Activated CD8-positive, alpha-beta T cell treated with anti-CD3 and anti-CD28 coated beads for 36 hours (primary cell): Measurements from ENCODE around the gene SH3BP5L. TPM values are rescaled to one million over a fixed set of nuclear protein-coding genes. Genes with fewer than 3 reads are reported as not detected.
"Not testable (repeated sequence)": the region's sequence is repeated elsewhere in the genome, so short reads cannot be mapped to it uniquely, and the experiment has no call there.

Source experiments
- ATAC-seq: fragments of 200-7000 bp; cut with Tn5 transposase; one replicate; pipeline ENCODE4 v1.10.0; 2021; ENCODE audit warnings: mild to moderate bottlenecking, moderate library complexity
- CTCF ChIA-PET: fragments of 350-600 bp; sonication (Branson Sonifier 250); formaldehyde crosslinking; loops from one replicate; lab custom pipeline; 2021; ENCODE audit warnings: antibody characterized with exemption; lab: Charles Lee
- POLR2A ChIA-PET: fragments of 350-600 bp; sonication (Branson Sonifier 250); formaldehyde crosslinking; loops from one replicate; lab custom pipeline; 2021; ENCODE audit warnings: antibody characterized with exemption; lab: Charles Lee
- DNase-seq: peaks from one replicate; pipeline ENCODE4 v3.0.0-alpha.2; 2020
- H3K27ac Mint-ChIP-seq: one replicate; pipeline ENCODE4 v1.8.0; 2021; ENCODE audit warnings: mild to moderate bottlenecking, mixed read lengths
- H3K27me3 Mint-ChIP-seq: one replicate; pipeline ENCODE4 v1.8.0; 2021; ENCODE audit warnings: mixed read lengths
- H3K36me3 Mint-ChIP-seq: one replicate; pipeline ENCODE4 v1.8.0; 2021; ENCODE audit warnings: low read depth, mixed read lengths
- H3K4me1 Mint-ChIP-seq: one replicate; pipeline ENCODE4 v1.8.0; 2021; ENCODE audit warnings: low read depth, mixed read lengths
- H3K4me3 Mint-ChIP-seq: one replicate; pipeline ENCODE4 v1.8.0; 2021; ENCODE audit warnings: mild to moderate bottlenecking, moderate library complexity, mixed read lengths
- H3K9me3 Mint-ChIP-seq: one replicate; pipeline ENCODE4 v1.8.0; 2021; ENCODE audit warnings: mixed read lengths
- intact Hi-C: fragments of 100-400 bp; cut with micrococcal nuclease; formaldehyde crosslinking; loops from one replicate; pipeline ENCODE4 v1.10.0; 2022
- total RNA-seq, 2 experiments: library from RNA; stranded (reverse); gene quantifications; one replicate each; pipeline ENCODE4 v1.2.3, GENCODE V29; 2021
- TF ChIP-seq, protein P1 (sequence below): fragments of 200-600 bp; IDR thresholded peaks from one replicate; pipeline ENCODE4 v1.8.0; 2022; ENCODE audit warnings: antibody characterized with exemption, mild to moderate bottlenecking

SH3BP5L gene
- total RNA-seq, 2 experiments from 2014 or later = 16.2 to 18.3 TPM

DNA sequence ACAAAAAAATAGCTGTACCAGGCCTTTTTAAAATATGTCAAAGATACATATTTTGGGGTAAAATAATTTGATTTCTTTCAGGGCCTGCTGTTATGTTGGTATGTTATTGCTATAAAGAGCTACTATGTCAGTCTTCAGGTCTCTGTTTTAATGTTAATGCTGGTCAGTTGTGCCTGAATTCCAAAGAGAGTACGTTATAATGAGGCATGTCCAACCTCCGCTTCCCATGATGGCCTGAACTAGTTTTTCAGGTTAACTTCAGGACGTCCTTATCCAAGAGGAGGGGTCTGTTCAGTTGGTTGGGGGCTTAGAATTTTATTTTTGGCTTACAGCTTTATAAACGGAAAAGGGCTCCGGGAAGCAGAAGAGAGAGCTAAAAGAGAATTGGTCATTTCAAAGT lies 35.3 kb downstream of the SH3BP5L start:
- Mint-ChIP-seq H3K27ac (no peak overlapping the region), H3K4me3 (no peak overlapping the region), H3K36me3 (no peaks in the 10 kb centered on the region), H3K27me3 (no peaks in the 10 kb centered on the region), H3K9me3 (peaks cover 5% of the 10 kb centered on the region), H3K4me1 (no peaks in the 10 kb centered on the region)
- TF ChIP-seq, protein P1, sequence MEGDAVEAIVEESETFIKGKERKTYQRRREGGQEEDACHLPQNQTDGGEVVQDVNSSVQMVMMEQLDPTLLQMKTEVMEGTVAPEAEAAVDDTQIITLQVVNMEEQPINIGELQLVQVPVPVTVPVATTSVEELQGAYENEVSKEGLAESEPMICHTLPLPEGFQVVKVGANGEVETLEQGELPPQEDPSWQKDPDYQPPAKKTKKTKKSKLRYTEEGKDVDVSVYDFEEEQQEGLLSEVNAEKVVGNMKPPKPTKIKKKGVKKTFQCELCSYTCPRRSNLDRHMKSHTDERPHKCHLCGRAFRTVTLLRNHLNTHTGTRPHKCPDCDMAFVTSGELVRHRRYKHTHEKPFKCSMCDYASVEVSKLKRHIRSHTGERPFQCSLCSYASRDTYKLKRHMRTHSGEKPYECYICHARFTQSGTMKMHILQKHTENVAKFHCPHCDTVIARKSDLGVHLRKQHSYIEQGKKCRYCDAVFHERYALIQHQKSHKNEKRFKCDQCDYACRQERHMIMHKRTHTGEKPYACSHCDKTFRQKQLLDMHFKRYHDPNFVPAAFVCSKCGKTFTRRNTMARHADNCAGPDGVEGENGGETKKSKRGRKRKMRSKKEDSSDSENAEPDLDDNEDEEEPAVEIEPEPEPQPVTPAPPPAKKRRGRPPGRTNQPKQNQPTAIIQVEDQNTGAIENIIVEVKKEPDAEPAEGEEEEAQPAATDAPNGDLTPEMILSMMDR = no peak
- intact Hi-C loops = no loop called here
- DNase-seq (no peak), ATAC-seq (no peak)
- POLR2A ChIA-PET = interaction anchor here (0.6 kb wide), 2 partner anchors 109 to 1356 kb away, joined by 3 read pairs; no protein-coding TSS in a partner anchor
- CTCF ChIA-PET = interaction anchor here (1.5 kb wide), 1 partner anchor 168 kb away, joined by 3 read pairs; no protein-coding TSS in a partner anchor

DNA sequence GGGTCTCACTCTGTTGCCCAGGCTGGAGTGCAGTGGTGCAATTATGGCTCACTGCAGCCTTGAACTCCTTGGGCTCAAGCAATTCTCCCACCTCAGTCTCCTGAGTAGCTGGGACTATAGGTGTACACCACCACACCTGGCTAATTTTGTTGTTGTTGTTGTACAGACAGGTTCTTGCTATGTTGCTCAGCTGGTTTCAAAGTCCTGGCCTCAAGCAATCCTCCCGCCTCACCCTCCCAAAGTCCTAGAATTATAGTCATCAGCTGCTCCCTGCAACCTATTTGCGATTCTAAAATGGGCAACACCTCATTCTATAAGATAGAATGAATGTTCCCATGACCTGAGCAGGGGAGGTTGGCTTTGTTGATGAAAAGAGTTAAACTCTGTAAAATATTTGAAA lies 36.4 kb downstream of the SH3BP5L start:
- intact Hi-C loops, DNase-seq, ATAC-seq, H3K27ac Mint-ChIP-seq, POLR2A ChIA-PET, H3K4me3 Mint-ChIP-seq, H3K36me3 Mint-ChIP-seq, H3K27me3 Mint-ChIP-seq, H3K4me1 Mint-ChIP-seq, H3K9me3 Mint-ChIP-seq: not testable (repeated sequence)
- CTCF ChIA-PET = interaction anchor here (1.1 kb wide), 1 partner anchor 18 kb away, joined by 5 read pairs; no protein-coding TSS in a partner anchor

GRCh38 chr1:248788327-248788726 lies 37.4 kb downstream of the SH3BP5L start:
- ChIA-PET CTCF (interaction anchor here (1.1 kb wide), 1 partner anchor 19 kb away, joined by 5 read pairs; no protein-coding TSS in a partner anchor), POLR2A (no interaction called here)
- no peaks in the 10 kb centered on the region for H3K36me3 Mint-ChIP-seq
- TF ChIP-seq, protein P1 = no peak
- H3K27me3 Mint-ChIP-seq = peaks cover 2% of the 10 kb centered on the region
- no peak for DNase-seq
- no peak for ATAC-seq
- no peaks in the 10 kb centered on the region for H3K9me3 Mint-ChIP-seq
- no peak overlapping the region for H3K4me3 Mint-ChIP-seq
- no peak overlapping the region for H3K27ac Mint-ChIP-seq
- no peaks in the 10 kb centered on the region for H3K4me1 Mint-ChIP-seq
- intact Hi-C loops = no loop called here

DNA sequence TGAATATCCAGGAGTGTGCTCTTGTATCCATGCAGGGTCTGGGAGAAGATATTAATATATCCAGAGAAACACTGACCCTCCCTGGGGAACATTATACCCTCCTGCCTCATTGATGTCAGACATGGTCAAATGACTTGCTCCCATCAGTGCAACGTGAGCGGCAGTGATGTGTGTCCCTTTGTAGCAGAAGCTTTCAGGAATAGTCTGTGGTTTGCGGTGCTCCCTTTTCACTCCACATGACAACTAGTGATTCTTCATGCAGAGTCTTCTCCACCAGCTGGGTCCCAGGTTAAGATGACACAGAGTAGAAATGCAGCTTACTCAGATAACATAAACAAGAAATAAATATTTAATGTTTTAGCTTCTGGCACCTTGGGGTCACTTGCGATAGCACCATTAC lies 38.3 kb downstream of the SH3BP5L start:
- ChIA-PET POLR2A (no interaction called here), CTCF (interaction anchor here (1.3 to 1.9 kb wide), 2 partner anchors 9 to 165 kb away, joined by 3 to 6 read pairs; no protein-coding TSS in a partner anchor)
- intact Hi-C loops = no loop called here
- Mint-ChIP-seq H3K9me3 (no peaks in the 10 kb centered on the region), H3K4me1 (no peaks in the 10 kb centered on the region), H3K4me3 (no peak overlapping the region), H3K27me3 (peaks cover 2% of the 10 kb centered on the region), H3K36me3 (no peaks in the 10 kb centered on the region), H3K27ac (no peak overlapping the region)
- no peak for ATAC-seq
- TF ChIP-seq, protein P1 = no peak
- DNase-seq = no peak

- TF ChIP-seq, protein P1 = peak; percentile 11
- H3K4me1 Mint-ChIP-seq = no peaks in the 10 kb centered on the region
- ChIA-PET POLR2A (no interaction called here), CTCF (interaction anchor here (1.9 kb wide), 1 partner anchor 164 kb away, joined by 6 read pairs; no protein-coding TSS in a partner anchor)
- no peak overlapping the region for H3K27ac Mint-ChIP-seq
- H3K27me3 Mint-ChIP-seq = peaks cover 3% of the 10 kb centered on the region
- no peak overlapping the region for H3K4me3 Mint-ChIP-seq
- no peaks in the 10 kb centered on the region for H3K36me3 Mint-ChIP-seq
- H3K9me3 Mint-ChIP-seq = peaks cover 4% of the 10 kb centered on the region
- DNase-seq (no peak), ATAC-seq (peak; percentile 77)
- intact Hi-C loops = no loop called here
Observed at GRCh38 chr1:248786156-248786555, 39.6 kb downstream of the SH3BP5L start.
